H1 (cell line): ENCODE results near the gene NAV2.

Source experiments
- POLR2A ChIP-seq, 2 experiments: IDR thresholded peaks; 1 replicate in 1 of 2; 2 replicates in 1 of 2; pipeline ENCODE4 v1.6.1; 2011; ENCODE audit warnings: low read depth in 2 of 2, low read length in 2 of 2, mild to moderate bottlenecking in 2 of 2; ENCODE audit errors: control extremely low read depth in 1 of 2
- RXRA ChIP-seq: IDR thresholded peaks from 2 replicates; pipeline ENCODE4 v1.6.1; 2011; ENCODE audit warnings: low read depth, mild to moderate bottlenecking, low read length, moderate library complexity; ENCODE audit not compliant: insufficient read depth
- SRF ChIP-seq: IDR thresholded peaks from 2 replicates; pipeline ENCODE4 v1.6.1; 2011; ENCODE audit warnings: mild to moderate bottlenecking, low read depth, low read length, moderate library complexity
- TF ChIP-seq, protein P1 (sequence below), 3 experiments: IDR thresholded peaks; 1 replicate in 2 of 3; 2 replicates in 1 of 3; pipeline versions ENCODE4 v1.5.1 to v1.6.1; 2011; ENCODE audit warnings: low read length in 3 of 3, mild to moderate bottlenecking in 3 of 3, inconsistent platforms in 2 of 3, low read depth in 1 of 3, moderate library complexity in 1 of 3; ENCODE audit not compliant: insufficient read depth in 1 of 3; ENCODE audit errors: control extremely low read depth in 1 of 3

DNA sequence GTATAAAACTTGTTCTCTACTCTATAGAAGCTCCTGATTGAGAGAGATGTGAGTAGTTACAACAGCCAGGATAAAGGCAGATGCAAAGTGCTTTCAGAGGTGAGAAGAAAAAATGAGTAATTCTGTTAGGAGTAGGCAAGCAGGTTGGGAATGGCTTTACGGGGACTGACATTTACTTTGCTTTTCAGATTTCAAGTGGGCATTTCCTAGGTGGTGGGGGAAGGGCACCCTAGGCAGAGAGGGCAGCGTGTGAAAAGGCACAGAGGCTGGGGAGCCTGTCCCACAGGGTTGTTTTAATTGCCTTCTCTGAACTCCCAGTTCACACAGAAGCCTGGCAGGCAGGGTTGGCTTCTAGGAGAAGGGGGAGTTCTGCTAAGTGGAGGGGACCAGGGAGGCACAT lies 106.5 kb downstream of the NAV2 start:
- TF ChIP-seq, protein P1, sequence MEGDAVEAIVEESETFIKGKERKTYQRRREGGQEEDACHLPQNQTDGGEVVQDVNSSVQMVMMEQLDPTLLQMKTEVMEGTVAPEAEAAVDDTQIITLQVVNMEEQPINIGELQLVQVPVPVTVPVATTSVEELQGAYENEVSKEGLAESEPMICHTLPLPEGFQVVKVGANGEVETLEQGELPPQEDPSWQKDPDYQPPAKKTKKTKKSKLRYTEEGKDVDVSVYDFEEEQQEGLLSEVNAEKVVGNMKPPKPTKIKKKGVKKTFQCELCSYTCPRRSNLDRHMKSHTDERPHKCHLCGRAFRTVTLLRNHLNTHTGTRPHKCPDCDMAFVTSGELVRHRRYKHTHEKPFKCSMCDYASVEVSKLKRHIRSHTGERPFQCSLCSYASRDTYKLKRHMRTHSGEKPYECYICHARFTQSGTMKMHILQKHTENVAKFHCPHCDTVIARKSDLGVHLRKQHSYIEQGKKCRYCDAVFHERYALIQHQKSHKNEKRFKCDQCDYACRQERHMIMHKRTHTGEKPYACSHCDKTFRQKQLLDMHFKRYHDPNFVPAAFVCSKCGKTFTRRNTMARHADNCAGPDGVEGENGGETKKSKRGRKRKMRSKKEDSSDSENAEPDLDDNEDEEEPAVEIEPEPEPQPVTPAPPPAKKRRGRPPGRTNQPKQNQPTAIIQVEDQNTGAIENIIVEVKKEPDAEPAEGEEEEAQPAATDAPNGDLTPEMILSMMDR (IDR thresholded peaks at IDR 0.05; ENCODE audit: control extremely low read depth in 1 of 3, insufficient read depth in 1 of 3, low read depth in 1 of 3, low read length in 3 of 3): no peak
- TF ChIP-seq RXRA (no peak), POLR2A (IDR thresholded peaks at IDR 0.05; ENCODE audit: control extremely low read depth in 1 of 2, low read depth in 2 of 2, low read length in 2 of 2) (no peak), SRF (no peak)
